ENCODE results near the gene HAUS5. TPM values are rescaled to one million over a fixed set of nuclear protein-coding genes. Genes with fewer than 3 reads are reported as not detected.
"Not testable (repeated sequence)": the region's sequence is repeated elsewhere in the genome, so short reads cannot be mapped to it uniquely, and the experiment has no call there.

HAUS5 gene
- total RNA-seq, 1 donor from 2014 or later, result 4.8 TPM

DNA sequence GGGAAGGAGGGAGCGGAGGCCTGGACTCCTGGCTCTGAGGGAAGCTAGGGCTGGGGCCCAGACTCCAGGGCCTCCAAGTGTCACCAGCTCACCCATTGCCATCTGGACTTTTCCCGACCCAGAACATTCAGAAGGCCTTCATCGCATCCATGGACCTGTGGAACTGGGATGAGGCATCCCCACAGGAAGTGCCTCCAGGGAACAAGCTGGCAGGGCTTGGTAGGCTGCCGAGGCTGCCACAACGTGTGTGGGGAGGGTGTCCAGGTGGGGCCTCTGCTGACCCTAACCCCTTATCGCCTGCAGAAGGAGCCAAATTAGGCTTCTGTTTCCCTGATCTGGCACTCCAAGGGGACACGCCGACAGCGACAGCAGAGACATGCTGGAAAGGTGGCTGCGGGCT lies 29.8 kb downstream of the HAUS5 start:
- DNase-seq (ENCODE audit: low read depth), result no peak

DNA sequence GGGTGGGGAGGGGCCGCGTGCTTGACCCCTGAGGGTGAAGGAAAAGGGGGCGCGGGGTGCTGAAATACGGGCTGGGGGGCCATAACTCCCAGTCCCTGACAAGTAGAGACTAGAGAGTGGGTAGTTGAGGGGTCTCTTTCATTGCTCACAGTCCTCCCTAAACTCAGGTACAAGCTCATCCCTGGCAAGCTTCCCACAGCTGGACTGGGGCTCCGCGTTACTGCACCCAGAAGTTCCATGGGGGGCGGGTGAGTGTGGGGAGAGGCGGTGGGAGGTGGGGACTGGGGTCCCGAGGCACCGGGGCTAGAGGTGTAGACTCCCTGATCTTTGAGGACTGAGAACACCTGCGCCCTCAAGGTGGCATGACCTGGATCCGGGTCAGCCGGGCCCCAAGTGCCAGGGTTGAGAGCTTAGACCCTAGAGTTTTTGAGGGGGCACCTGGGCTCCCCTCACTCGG lies 30.3 kb downstream of the HAUS5 start:
- DNase-seq (ENCODE audit: low read depth), result no peak

DNA sequence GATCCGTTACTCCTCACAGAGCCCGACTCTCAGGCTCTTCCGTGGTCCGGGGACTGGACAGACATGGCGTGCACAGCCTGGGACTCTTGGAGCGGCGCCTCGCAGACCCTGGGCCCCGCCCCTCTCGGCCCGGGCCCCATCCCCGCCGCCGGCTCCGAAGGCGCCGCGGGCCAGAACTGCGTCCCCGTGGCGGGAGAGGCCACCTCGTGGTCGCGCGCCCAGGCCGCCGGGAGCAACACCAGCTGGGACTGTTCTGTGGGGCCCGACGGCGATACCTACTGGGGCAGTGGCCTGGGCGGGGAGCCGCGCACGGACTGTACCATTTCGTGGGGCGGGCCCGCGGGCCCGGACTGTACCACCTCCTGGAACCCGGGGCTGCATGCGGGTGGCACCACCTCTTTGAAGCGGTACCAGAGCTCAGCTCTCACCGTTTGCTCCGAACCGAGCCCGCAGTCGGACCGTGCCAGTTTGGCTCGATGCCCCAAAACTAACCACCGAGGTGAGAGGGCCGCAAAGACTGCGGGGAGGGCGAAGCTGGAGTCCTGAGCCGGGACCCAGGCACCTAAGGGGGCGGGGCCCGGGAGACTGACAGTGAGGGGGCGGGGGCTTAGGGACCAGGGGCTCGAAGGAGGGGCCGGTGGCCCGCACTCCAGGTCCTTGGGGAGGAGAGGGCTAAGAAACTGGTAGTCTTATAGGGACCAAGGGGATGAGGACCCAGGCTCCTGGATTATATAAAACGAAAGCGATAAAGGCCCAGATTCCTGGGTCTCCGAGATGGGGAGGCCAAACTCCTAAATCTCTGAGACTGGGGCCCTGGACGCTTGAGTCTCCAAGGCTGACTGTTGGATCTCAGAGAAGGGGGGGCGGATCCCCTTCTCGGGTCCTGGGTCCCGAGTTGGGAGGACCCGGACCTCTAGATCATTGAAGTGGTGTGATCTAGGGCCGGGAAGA lies 31.0 kb downstream of the HAUS5 start:
- DNase-seq (ENCODE audit: low read depth), result peak; percentile 79

DNA sequence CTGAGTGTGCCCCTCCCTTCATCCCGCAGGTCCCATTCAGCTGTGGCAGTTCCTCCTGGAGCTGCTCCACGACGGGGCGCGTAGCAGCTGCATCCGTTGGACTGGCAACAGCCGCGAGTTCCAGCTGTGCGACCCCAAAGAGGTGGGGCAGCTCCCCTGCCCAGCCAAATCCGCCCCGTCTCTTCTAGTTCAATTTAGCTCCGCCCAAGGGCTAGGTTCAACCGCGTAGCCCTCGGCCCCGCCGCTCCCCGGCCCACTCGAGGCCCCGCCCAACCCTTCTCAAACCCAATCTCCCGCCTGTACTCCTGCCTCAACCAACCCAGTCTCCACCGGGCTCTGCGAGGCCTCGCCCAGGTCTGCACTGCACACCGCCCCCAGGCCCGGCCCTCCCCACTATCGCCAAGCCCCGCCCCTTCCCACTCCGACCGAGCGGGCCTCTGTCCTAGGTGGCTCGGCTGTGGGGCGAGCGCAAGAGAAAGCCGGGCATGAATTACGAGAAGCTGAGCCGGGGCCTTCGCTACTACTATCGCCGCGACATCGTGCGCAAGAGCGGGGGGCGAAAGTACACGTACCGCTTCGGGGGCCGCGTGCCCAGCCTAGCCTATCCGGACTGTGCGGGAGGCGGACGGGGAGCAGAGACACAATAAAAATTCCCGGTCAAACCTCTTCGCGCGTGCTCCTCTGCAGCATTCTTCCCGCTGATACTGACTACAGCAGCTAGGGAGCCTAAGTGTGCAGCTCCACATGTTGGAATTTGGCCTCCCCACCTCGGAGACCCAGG lies 31.9 kb downstream of the HAUS5 start:
- DNase-seq (ENCODE audit: low read depth), result peak; percentile 90

DNA sequence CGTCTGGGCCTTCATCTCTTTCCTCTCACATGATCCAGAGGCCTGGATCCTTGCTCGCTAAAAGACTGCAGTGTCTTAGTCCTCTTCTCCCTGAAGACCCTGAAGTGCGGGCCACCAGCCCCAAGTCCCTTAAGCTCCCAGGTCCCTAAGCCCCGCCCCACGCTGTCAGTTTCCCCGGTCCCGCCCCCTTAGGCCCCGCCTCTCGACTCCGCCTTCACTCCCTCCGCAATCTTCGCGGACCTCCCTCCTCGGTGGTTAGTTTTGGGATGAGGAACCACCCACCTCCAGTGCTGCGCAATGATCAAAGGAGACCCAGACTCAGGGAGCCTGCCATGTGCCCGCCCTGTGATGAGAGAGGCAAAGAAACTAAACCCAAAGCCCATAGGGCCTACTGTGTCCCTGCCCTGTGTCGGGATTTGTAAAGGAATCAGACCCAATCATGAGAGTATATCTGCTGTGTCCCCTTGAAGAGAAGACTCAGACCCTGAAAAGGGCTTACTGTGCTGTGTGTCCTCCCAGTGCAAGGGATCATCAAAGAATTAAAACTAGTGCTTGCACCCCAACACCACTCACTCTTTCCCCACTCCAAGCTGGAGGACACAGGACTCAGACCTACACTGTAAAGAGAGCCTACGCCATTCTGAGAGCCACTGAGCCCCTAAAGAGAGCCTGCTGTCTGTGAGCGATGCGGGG lies 32.6 kb downstream of the HAUS5 start:
- peak; percentile 55 for DNase-seq (ENCODE audit: low read depth)

DNA sequence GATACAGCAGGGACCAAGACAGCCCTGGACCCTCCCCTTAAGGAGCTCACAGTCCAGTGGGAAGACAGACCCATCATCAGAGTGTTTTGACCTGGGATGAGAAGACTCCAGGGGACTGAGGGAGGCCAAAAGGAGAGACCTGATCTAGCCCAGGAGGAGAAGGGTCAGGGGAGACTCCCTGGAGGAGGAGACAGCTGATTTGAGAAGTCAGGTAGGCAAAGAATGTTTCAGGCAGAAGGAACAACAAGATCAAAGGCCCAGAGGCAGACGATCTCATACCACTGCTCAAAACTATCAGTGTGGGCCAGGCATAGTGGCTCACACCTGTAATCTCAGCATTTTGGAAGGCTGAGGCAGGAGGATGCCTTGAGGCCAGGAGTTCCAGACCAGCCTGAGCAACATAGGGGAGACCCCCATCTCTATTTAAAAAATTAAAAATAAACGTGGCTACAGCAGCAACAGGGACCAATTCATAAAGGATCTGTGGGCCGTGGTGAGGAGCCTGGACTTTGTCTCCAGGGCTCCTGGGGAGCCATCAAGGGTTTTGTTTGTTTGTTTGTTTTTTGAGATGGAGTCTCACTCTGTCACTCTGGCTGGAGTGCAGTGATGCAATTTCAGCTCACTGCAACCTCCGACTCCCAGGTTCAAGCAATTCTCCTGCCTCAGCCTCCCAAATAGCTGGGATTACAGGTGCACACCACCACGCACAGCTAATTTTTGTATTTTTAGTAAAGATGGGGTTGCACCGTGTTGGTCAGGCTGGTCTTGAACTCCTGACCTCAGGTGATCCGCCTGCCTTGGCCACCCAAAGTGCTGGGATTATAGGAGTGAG lies 33.4 kb downstream of the HAUS5 start:
- DNase-seq (ENCODE audit: low read depth), result no peak

DNA sequence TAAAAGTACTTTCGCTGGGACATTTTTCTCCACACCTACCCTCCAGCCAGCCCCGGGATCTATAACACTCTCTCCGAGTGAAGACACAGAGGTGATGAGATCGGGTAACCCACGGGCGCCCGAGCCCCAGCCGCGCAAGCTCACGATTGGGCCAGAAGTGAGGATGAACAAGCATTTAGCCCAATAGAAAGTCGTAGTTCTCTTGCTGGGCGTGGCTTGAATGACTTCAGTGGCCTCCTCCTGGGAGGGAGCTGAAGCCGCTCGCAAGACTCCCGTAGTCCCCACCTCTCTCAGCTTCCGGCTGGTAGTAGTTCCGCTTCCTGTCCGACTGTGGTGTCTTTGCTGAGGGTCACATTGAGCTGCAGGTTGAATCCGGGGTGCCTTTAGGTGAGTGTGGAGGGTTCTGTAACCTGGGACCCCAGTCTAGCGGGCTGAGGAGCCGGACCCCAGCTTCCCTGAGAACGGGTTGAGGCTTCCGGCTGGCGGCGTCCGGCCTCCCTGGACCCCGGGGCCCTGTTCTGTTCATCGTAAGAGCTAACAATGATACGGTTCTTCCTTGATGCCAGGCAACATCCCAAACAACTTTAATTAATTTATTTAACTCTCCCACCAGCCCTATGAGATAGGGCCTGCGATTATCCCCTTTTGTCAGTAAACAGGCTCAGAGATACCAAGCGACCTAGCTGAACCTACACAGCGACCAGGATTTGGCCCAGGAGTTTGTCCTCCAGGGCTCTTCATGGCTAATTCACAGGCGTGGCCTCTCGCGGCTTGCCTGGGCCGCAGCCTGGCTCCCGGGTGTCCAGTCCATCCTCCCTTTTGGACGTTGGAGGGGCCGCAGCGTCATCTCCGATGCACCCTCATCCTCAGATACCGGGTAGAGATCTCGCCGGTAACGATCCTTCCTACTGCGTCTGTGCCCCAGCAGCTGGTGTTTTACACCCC lies 35.8 kb downstream of the HAUS5 start, which contains the start of gene COX6B1:
COX6B1 (plus strand) TSS at position 307 of the 945 bp plus-strand sequence. CDS start 2,921 bp downstream, outside the sequence.
- peak; percentile 98 for DNase-seq (ENCODE audit: low read depth)

DNA sequence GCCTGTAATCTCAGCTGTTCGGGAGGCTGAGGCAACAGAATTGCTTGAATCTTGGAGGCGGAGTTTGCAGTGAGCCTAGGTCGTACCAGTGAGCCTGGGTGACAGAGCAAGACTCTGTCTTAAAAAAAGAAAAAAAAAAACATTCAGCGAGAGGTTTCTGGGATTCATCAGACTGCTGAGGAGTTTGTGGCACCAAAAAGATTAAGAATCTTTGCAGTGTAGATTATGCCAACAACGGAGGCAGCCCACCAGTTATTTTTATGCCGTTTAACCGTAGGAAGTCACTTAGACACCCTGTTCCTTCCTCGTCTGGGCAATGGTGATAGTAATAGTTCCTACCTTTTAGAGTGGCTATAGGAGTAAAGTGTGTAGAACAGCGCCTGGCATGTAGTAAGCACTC lies 38.0 kb downstream of the HAUS5 start:
- DNase-seq (ENCODE audit: low read depth), result no peak

DNA sequence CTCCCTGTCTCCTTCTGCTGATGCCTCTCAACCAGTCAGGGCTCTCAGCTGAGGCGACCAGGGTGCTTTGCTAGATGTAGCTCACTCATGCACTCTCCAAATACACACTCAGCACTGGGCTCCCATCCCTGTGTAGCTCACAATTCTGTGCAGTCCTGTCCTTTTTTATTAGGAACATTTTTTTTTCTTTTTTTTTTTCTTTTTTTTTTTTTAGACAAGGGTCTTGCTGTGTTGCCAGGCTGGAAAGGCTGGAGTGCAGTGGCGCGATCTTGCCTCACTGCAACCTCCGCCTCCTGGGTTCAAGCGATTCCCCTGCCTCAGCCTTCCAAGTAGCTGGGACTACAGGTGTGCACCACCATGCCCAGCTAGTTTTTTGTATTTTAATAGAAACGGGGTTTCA lies 42.3 kb downstream of the HAUS5 start:
- not testable (repeated sequence) for DNase-seq (ENCODE audit: low read depth)

DNA sequence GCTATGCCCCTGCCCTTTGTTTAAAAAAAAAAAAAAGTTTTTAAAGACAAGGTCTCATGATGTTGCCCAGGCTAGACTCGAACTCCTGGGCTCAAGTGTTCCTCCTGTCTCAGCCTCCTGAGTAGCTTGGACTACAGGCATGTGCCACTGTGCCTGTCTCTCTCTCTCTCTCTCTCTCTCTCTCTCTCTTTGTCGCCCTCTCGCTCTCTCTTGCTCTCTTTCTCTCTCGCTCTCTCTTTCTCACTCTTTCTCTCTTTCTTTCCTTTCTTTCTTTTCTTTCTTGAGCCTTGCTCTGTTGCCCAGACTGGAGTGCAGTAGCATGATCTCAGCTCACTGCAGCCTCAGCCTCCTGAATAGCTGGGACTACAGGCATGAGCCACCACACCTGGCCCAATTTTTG lies 43.1 kb downstream of the HAUS5 start:
- no peak for DNase-seq (ENCODE audit: low read depth)

DNA sequence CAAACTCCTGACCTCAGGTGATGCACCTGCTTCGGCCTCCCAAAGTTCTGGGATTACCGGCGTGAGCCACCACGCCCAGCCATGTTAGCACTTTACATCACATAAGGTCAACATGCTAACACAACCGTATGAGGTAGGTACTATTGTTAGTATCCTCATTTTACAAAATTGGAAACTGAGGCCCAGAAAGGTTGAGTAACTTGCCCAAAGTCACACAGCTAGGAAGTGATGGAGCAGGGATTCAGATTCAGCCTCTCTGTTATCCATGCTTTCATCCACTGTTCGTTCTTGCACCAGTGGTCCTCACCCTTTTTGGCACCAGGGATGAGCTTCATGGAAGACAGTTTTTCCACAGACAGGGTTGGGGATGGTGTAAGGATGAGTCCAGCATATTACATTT lies 44.2 kb downstream of the HAUS5 start:
- DNase-seq (ENCODE audit: low read depth), result no peak

DNA sequence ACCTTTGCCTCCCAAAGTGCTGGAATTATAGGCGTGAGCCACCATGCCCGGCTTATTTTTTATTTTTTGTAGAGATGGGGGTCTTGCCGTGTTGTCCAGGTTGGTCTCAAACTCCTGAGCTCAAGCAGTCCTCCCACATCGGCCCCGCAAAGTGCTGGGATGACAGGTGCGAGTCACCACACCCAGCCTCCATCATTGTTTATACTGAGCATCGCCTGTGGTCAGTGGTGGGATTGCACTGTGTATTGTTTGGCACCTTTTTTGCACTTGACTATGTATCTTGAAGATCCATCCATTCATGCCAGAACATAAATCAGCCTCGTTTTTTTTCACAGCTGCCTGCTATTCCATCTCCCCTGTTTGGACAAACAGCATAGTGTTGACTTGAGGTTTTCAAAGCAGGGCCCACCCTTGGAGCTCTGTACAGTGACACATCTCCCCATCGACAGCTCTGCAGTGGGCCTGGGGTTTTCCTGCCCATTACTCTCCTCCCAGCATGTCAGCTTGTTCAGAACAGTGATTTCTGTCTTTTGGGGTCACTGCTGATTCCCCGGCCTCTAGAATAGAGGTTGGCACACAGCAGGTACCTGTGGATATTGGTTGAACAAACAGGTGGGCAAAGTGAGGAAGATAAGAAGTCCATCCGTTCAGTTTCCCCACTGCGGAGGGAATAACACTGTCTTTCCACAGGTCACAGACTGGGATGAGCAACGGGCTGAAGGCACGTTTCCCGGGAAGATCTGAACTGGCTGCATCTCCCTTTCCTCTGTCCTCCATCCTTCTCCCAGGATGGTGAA lies 45.6 kb downstream of the HAUS5 start:
- peak; percentile 26 for DNase-seq (ENCODE audit: low read depth)

DNA sequence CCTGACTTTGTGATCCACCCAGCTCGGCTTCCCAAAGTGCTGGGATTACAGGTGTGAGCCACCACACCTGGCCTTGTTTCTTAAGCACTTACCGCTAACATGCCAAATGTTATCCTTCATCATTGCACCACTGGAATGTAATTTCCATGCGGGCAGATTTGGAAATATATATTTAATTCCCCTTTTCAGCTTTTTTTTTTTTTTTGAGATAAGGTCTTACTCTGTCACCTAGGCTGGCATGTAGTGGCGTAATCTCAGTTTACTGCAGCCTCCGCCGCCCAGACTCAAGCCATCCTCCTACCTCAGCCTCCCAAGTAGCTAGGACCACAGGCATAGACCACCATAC lies 49.4 kb downstream of the HAUS5 start:
- no peak for DNase-seq (ENCODE audit: low read depth)

DNA sequence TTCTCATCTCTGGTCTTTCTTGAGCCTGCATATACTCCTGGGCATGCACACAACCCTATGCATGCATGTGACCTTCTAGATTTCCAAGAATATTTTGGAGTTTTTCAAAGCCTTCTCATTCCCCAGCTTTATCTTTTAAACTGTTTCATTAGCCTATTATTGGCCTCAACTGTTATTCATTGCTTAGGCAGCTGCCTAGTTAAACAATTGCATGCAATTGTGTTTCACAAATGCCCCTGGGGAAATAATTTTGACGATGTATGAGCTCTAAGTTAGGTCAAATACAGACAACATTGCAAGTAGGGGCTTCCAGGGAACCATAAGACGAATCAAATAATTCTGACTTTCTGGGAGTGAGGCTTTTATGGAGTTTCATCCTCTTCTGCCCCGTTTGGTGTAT lies 51.4 kb downstream of the HAUS5 start:
- no peak for DNase-seq (ENCODE audit: low read depth)

DNA sequence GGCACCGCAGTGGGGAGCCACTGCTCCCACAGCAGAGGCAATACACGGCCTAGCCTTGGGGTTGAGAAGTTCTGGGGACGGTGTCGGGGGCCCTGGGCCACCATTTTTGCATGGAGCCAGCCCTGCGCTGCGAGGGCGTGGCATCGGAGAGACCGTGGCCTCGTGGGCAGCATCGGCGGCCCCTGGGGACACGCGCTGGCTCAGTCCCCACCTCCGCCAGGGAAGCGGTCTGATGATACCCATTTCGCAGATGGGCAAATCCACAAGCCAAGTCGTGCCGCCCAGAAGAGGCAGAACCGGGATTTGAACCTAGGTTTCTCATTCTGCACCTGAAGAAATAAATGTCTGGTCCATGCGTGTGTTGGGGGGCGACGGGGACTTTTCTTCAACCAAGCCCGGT lies 52.6 kb downstream of the HAUS5 start:
- DNase-seq (ENCODE audit: low read depth), result no peak

DNA sequence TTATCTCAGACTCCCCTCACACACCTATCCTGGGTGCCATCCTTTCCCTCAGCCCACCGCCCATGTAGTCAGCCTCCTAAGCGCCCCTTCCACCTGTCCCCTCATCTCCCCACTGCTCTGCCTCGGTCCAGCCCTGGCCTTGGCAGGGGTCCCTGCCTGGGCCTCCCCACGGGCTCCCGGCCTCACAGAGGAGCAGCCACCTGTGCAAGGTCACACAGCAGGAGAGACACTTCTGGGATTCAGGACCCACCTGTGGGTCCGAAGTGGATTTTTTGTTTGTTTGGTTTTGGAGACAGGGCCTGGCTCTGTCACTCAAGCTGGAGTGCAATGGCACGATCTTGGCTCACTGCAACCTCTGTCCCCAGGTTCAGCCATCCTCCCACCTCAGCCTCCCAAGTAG lies 53.1 kb downstream of the HAUS5 start:
- DNase-seq (ENCODE audit: low read depth), result no peak

DNA sequence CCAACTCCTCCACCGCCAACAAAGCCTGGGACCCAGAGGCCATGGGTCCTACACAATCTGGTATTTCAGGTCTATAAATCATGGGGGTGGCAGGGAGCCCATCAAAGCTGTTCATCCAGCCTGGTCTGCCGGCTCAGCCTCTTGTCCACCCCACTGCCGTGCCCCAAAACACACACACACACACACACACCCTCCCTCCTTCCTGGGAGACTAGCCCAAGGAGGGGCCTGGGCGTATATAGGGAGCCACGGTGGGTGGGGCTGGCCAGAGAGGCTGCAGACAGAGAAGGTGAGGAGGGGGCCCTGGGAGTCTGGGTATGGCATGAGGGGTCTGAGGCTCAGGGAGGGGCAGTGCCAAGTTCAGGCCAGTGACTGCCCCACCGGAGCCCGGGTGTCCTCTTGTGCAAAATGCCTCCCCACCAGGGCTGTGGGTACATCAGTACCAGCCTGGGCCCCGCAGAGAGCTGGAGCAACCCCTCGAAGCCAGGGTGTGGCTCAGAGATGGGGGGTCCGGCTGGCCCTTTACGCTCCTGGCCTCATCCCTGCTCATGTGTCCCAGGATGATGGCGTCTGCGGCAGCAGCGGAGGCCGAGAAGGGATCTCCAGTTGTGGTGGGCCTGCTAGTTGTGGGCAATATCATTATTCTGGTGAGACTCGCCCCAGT lies 53.8 kb downstream of the HAUS5 start, which contains the start of gene UPK1A:
UPK1A (plus strand) TSS at position 267 of the 663 bp plus-strand sequence; CDS start at position 563, 296 bp downstream.
- DNase-seq (ENCODE audit: low read depth), result no peak

DNA sequence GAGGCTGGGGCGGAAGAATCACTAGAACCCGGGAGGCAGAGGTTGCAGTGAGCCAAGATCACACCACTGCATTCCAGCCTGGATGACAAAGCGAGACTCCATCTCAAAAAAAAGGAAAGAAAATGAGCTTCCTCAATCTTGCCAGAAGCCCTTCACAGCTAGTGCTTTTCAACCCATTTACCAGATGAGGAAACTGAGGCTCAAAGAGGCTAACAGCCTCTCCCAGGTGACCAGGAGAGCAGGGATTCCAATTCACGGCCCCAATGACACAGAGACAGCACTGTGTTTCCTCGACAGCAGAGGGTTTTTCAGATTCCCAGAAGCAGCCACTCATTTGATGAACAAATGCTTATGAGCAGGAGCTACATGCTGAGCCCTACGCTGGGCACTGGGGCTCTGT lies 57.0 kb downstream of the HAUS5 start:
- no peak for DNase-seq (ENCODE audit: low read depth)

All from myocyte (in vitro differentiated cells).